Activated CD4-positive, CD25-positive, alpha-beta regulatory T cell treated with anti-CD3 and anti-CD28 coated beads, Interleukin-2, amount 50 U/mL, for 72 hours (primary cell): Measurements from ENCODE around the gene POLE.

Experiments used
- DNase-seq: peaks from one replicate; pipeline ENCODE4 v3.0.0; 2021

Gene POLE

DNA sequence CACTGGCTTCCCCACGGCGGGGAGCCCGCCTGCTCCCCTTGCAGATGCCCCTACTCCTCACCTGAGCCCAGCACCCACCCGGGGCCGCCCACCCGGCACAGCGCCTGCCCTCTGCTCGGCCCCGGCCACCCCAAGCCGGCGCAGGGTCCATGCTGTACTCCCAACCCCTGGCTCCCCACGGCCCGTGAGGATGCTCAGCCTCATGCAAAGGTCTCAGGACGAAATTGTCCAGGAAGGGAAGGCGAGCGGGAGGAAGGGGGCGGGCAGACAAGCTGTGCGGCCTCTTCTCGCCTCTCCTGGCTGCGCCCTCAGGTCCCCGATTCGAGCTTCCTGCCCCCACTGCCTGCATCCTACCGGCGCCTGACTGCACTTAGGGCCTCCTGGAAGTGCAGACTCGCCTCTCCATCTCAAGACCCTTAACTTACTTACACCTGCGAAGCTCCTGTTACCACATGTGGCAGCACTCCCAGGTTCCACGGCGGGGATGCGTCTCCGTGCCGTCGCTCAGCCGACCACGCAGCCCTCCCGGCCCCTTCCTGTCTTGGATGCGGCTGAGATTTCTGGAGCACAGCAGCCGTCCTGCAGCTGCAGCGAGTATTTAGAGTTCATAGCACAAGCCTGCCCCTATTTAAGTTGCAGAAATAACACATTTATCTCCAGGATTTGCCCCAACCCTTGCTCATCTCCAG lies 94.7 kb downstream of the POLE start:
- no peak for DNase-seq

GRCh38 chr12:132591107-132591935 lies 95.8 kb downstream of the POLE start:
- no peak for DNase-seq

GRCh38 chr12:132588821-132589669 lies 98.1 kb downstream of the POLE start:
- DNase-seq, result no peak

DNA sequence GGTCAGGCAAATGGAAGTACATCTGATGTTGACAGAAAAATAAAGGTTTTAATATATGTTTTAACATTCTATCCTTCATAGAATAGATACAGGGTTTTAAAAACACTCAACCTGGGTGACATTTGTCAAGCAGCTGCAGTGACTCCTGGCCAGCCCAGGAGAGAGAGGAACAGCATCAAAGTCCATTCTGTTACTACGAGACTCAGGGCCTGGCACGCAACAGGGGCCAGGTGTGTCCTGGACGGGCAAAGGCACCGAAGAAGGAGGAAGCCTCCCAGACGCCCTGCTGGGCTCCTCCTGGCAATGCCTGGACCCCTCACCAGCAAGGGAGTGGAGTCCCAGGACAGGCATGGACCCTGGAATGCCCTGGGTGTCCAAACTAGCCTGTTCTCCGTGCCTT lies 98.8 kb downstream of the POLE start:
- DNase-seq, result no peak

- DNase-seq, result no peak
These were observed 99.4 kb downstream of the POLE start for GRCh38 chr12:132587781-132588180.

DNA sequence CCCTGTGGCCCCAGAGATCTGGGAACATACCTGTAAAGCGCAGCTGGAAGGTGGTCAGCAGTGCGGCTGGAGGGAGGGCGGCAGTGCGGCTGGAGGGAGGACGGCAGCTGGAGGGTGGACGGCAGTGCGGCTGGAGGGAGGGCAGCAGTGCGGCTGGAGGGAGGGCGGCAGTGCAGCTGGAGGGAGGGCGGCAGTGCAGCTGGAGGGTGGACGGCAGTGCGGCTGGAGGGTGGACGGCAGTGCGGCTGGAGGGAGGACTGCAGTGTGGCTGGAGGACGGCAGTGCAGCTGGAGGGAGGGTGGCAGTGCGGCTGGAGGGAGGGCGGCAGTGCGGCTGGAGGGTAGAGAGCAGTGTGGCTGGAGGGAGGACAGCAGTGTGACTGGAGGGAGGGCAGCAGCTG lies 100.2 kb downstream of the POLE start:
- DNase-seq, result no peak

- no peak for DNase-seq
These were observed 102.0 kb downstream of the POLE start for GRCh38 chr12:132585177-132585576.

DNA sequence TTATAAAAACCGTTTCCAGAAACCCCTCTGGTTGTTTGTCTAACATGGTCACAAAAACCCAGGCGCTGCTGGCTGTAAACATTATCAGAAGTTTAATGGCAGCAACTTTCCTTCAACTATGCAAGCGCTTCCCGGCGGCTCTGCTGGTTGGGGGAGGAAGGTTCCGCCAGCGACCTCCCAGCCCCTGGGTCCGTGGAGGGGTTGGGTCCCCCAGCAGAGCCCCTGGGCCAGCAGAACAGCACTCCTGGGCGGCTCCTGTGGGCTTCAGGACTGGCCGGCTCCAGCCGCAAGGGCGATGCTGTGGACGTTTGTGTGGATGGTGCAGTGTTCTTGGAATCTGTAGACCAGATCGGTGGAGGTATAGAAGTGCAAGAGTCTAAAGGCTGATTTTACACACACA lies 102.7 kb downstream of the POLE start:
- DNase-seq, result no peak

DNA sequence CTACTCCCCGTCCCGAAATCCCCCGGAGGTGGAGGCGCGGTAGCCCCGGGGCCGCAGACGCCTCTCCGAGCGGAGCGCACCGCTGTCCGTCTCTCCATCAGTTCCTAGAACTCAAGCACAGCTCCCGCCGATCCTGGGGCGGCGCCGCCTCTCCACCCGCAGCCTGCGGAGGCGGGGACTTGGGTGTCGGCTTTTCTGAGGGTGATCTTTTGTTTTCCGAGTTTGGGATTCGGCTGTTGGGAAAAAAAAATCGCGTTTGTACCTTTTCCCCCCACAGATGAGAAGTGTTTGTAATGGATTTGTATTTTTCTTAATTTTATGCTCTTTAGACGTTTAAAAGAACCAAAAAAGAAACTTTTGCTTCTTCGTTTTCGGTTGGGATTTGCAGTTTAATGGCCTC lies 103.4 kb downstream of the POLE start:
- DNase-seq, result no peak

DNA sequence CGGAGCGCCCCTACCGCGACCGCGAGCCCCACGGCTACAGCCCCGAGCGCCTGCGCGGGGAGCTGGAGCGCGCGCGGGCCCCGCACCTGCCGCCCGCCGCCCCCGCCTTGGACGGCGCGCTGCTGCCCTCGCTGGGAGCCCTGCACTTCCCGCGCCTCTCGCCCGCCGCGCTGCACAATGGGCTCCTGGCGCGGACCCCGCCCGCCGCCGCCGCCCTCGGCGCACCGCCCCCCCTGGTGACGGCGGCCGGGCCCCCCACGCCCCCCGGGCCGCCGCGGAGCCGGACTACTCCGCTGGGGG lies 103.8 kb downstream of the POLE start:
- DNase-seq, result no peak

DNA sequence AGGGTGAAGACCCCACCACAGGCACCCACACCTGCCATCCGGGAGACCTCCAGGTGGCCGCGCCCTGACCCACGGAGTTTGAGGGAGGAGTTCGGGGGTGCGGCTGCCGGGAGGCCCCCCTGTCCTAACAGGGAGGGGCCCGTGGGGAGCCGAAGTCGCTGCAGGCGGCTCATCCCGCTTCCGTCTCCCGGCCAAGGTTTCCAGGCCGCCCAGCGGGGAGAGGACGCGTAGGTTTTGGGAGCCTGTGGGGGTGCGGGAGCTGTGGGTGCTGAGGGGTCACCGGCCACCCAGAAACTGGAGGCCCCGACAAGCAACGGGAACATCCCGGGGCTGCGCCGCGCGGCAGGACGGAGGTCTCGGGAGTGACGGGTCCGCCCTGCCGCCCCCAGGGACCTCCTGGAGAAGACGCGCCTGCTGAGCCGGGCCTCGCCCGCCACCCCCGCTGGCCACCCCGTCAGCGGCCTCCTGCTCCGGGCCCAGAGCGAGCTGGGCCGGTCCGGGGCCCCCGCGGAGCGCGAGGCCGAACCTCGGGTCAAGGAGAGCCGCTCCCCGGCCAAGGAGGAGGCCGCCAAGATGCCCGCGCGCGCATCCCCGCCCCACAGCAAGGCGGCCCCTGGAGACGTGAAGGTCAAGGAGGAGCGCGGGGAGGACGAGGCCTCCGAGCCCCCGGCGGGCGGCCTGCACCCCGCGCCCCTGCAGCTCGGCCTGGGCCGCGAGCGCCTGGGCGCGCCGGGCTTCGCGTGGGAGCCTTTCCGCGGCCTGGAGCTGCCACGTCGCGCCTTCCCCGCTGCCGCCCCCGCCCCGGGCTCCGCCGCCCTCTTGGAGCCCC lies 104.3 kb downstream of the POLE start:
- DNase-seq, result no peak

DNA sequence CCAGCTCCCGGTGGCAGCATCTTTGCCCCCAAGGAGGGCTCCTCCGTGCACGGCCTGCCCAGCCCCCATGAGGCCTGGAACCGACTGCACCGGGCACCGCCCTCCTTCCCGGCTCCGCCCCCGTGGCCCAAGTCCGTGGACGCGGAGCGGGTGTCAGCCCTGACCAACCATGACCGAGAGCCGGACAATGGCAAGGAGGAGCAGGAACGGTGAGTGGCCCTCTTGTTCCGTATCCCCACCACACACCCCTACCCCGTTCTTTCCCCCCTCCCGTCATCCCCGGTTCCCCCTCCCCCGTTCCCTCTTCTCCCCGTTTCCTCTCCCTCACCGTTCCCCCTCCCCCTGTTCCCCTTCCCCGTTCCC lies 105.1 kb downstream of the POLE start:
- no peak for DNase-seq

DNA sequence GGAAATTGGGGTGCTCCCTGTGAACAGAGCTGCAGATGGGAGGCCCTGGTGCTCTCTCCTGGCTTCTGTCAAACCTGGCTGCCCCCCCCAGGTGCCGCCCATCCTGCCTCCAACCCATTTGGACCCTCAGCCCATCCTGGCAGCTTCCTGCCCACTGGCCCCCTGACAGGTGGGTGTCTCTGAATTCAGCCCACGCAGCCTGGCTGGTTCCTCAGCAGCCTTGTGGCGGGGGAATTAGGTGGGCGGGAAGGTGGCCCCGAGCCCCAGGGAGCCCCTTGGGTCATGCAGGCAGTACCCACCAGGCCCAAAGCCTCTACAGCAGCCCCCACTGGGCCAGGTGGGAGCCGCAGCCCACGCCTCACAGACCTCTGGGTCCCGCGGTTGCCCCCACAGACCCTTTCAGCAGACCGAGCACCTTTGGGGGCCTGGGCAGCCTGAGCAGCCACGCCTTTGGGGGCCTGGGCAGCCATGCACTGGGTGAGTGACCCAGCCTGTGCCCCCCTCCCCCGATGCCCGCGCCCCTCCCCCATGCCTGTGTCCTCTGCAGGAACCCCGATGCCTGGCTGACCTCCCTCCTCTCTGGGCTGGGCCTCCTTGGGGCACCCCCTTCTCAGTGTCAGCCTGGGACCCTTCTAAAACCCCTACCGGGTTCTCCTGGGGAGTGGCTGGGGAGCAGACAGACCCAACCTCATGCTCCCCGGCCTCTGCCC lies 105.6 kb downstream of the POLE start:
- no peak for DNase-seq

DNA sequence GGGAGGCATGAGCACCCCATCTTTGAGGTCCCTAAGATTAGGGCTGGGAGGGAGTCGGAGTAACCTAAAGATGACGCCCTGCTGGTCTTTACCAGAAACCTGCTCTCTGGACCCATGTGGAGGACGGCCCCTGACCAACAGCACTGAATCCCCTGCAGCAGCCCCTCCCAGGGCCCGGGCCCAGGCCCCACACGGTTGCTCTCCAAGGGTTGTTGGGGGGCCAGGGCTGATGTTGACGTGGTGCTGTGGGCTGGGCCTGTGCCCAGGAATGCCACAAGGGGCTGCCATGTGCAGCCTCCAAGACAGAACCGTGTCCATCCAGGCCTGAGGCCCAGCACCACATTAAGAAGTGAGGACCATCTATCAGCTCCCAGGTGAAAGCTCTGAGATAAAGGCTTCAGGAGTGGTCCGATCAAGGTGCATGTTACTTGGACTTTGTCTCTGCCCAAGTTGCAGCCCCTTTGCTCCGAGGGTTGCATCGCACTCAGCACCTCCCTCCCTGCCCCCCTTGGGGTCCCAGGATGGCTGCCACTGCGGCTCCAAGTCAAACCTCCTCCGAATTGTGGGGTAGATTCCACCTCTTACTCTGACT lies 106.3 kb downstream of the POLE start:
- DNase-seq, result no peak

GRCh38 chr12:132579744-132580143 lies 107.4 kb downstream of the POLE start:
- DNase-seq, result no peak

- DNase-seq, result no peak
These were observed 108.3 kb downstream of the POLE start for GRCh38 chr12:132578826-132579225.

- no peak for DNase-seq
These were observed 109.0 kb downstream of the POLE start for GRCh38 chr12:132578118-132578517.

DNA sequence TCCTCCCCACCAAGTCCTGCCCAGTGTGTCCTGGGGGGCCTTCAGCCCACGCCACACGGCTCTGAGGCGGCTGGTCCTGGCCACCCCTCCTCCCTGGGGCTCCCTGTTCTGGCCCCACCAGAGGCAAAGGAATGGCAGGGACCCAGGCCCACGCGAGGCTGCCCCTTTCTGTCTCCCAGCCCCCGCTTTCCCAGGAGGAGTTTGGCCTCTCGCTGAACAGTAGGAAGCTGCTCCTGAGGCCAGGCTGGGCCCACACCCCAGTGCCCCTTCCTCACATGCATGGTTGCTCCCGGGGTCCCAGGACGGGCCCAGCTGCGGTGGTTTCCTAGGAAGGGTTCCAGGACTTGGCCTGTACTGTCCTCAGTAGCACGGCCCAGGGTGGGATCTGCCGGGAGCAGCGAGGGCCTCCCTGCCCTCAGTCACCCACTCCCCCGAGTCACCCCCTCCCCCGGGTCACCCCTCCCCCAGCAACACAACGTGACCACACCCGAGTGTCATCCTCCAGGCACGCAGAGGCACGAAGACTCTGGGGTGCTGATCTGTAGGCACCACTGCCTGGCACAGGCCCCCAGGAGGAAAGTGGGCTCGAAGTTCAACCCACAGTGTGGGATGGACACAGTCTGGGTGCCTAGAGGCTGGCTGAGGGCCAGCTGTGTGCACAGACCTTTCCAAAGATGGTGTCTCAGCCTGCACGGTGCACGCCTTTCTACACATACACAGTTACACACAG lies 109.8 kb downstream of the POLE start:
- DNase-seq, result no peak

- no peak for DNase-seq
These were observed 110.4 kb downstream of the POLE start for GRCh38 chr12:132576701-132577100.

DNA sequence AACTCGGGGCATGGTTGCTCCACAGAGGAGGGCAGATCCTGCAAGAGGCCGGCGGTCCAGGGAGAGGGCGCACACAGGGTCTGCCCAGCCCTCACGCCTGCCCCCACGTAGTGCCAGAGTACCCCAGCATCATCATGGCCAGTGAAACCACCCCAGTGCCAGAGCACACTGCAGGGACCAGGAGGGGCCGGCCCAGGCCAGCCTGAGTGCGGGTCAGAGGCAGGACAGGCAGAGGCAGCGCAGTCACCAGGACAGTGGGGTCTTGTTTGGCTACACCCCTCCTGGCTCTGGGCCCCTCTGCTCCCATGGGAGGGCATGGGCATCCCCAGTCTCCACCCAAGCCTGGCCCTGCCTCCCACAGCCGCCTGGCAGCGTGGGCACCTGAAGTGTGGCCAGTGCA lies 111.5 kb downstream of the POLE start:
- no peak for DNase-seq
